HUES64 (cell line): ENCODE data around the gene SAMD3.

ENCODE experiments used
- H3K27ac ChIP-seq: 2 replicates; pipeline ENCODE4 v1.7.0; 2013; ENCODE audit warnings: low read depth, low read length, inconsistent platforms
- H3K27me3 ChIP-seq: 2 replicates; pipeline ENCODE4 v1.6.1; 2013; ENCODE audit warnings: mild to moderate bottlenecking, low read length; ENCODE audit not compliant: insufficient read depth
- H3K36me3 ChIP-seq: 2 replicates; pipeline ENCODE4 v1.6.1; 2013; ENCODE audit warnings: mild to moderate bottlenecking, low read length; ENCODE audit not compliant: insufficient read depth
- H3K4me1 ChIP-seq: 2 replicates; pipeline ENCODE4 v1.6.1; 2013; ENCODE audit warnings: mild to moderate bottlenecking, low read length, moderate library complexity; ENCODE audit not compliant: insufficient read depth
- H3K4me3 ChIP-seq: 2 replicates; pipeline ENCODE4 v1.5.1; 2013; ENCODE audit warnings: mild to moderate bottlenecking, low read length, moderate library complexity
- H3K9ac ChIP-seq: 2 replicates; pipeline ENCODE4 v1.6.1; 2013; ENCODE audit warnings: mild to moderate bottlenecking, low read depth, low read length
- H3K9me3 ChIP-seq: 2 replicates; pipeline ENCODE4 v1.6.1; 2013; ENCODE audit warnings: low read depth, low read length; ENCODE audit not compliant: insufficient read depth
- WGBS: fragments of 150-250, 120-280 bp; methylation state at CpG from one replicate; pipeline ENCODE4 v1.1.7; 2013; ENCODE audit warnings: missing lambda C conversion rate; 5-methylcytosine and 5-hydroxymethylcytosine counted together

Gene SAMD3

DNA sequence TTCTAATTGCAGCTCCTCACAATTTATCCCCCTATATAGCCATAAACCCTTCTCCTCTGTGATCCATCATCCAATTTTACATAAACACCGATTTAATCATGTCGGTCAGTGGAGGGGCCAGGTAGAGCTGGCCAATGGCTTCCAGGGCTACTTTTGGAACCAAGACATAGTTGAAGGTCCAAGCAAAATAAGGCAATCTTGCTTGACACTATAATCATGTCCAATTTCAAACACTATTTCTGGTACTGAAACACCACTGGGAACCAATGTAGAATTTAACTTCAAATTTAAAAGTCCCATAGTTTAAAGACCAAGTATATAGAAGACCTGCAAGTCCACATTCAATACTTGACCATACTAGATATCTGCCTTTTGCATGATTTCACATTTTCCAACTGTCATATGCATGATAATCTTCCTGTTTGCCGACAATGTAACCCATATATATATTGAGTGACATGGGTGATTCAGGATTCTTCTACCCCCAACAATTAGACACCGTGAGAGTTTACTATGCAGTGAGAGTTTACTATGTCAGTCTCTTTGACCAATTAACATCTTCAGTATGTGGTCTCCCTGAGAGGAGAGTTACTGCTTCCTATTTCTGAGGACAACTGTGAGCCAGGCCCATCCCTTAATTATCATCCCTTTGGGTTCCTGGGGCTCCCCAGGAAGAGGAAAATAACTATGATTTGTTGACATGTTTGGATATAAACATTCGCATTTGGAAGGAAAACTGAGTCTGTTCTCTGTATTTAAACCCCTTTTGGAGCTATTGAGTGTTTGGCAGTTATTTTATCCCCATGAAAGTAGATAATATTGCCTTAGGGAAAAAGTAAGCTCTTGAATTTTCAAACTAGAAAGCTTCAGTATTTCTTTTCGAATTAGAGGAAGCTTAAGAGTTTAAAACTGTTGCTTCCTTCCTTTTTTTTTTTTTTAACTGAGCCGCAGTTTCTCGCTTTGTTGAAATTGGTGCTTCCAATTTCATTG is 31.8 kb downstream of the SAMD3 start:
- Histone ChIP-seq H3K27ac (no peak overlapping the region), H3K9ac (no peak overlapping the region), H3K36me3 (0 out of 2 replicates have a peak, but pooled peaks cover 3% of the 10 kb centered on the region), H3K4me1 (no peaks in the 10 kb centered on the region; the same call in 1 of the 2 replicates), H3K9me3 (peaks cover 9% of the 10 kb centered on the region; the same call in 1 of the 2 replicates), H3K27me3 (no peaks in the 10 kb centered on the region), H3K4me3 (no peak overlapping the region)
- WGBS = 95% methylated on average over 4 of the region's 8 CpGs

DNA sequence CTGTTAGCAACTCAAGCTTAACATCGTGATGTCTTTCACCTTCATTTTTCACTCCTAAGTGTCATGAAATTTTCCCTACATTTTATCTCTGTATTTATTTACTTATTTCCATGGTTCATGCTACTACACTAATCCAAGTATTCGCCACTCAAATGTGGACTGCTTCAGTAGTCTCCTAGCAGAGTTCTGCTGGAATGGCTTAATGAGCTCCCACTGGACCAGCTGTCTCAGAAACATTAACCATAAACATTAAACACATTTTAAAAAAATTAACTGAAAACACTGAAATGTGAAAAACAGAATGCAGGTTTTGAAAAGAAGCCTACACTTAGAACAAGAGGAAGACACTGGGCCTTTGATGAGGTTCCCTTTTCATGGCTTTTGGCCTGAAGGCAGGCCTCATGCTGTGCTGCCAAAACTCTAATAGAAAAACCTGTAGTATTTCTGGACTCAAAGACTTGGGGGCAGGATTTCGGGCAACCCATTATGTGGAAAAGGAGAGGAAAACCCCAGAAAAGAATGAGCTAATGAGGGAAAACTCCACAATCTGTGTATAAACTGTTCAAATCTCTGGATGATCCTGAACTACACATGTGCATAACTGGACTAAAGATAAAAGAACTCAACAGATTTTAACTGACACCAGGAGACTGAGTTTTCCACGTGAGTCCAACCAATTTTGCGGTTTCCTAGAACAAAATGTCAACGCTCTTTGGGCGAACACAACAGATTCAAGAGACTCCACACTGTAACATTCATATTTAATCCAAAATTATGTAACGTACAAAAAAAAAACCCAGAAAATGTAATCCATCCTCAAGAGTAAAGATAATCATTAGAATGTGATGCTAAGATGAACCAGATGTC is 33.0 kb downstream of the SAMD3 start:
- H3K4me1 ChIP-seq = no peaks in the 10 kb centered on the region; the same call in 1 of the 2 replicates
- H3K9ac ChIP-seq = no peak overlapping the region
- H3K27me3 ChIP-seq = no peaks in the 10 kb centered on the region
- no peak overlapping the region for H3K27ac ChIP-seq
- H3K36me3 ChIP-seq = 0 out of 2 replicates have a peak, but pooled peaks cover 3% of the 10 kb centered on the region
- no peak overlapping the region for H3K4me3 ChIP-seq
- WGBS = 97% methylated on average over 8 of the region's 8 CpGs
- H3K9me3 ChIP-seq = peaks cover 9% of the 10 kb centered on the region; the same call in 1 of the 2 replicates

DNA sequence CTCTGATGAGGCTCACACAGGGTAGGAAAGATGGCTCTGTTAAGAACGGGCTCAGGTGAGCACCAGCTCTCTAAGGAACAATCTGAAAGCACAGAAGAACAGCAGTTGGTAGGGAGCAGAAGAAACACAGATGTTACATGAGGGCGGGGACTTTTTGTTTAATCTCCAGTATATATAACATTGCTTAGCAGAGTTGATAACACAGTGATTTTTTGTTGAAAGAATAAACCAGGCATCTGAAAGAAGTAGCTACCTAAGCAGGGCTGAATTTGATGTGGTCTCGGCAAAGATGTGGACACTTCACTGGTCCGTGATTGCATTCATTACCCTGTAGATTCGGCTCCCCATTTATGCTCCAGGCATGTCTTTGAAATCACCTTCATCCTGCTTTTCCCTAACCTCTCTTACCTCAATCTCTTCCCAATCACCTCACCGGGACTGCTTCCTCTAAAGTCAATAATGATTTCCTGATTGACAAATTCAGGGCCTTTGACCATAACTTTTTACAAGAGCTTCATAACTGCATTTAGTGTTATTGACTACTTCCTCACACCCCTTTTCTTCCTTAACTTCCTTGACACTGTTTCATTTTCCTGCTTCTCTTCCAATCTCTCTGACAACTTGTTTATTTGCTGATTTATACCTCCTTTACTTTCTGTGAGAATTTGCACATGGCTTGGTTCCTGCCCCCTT is 34.4 kb downstream of the SAMD3 start:
- peaks cover 9% of the 10 kb centered on the region; the same call in 1 of the 2 replicates for H3K9me3 ChIP-seq
- H3K36me3 ChIP-seq = 0 out of 2 replicates have a peak, but pooled peaks cover 3% of the 10 kb centered on the region
- no peaks in the 10 kb centered on the region; the same call in 1 of the 2 replicates for H3K4me1 ChIP-seq
- WGBS = 93% methylated on average over 5 of the region's 6 CpGs
- H3K27ac ChIP-seq = no peak overlapping the region
- H3K4me3 ChIP-seq = no peak overlapping the region
- H3K9ac ChIP-seq = no peak overlapping the region
- no peaks in the 10 kb centered on the region for H3K27me3 ChIP-seq

DNA sequence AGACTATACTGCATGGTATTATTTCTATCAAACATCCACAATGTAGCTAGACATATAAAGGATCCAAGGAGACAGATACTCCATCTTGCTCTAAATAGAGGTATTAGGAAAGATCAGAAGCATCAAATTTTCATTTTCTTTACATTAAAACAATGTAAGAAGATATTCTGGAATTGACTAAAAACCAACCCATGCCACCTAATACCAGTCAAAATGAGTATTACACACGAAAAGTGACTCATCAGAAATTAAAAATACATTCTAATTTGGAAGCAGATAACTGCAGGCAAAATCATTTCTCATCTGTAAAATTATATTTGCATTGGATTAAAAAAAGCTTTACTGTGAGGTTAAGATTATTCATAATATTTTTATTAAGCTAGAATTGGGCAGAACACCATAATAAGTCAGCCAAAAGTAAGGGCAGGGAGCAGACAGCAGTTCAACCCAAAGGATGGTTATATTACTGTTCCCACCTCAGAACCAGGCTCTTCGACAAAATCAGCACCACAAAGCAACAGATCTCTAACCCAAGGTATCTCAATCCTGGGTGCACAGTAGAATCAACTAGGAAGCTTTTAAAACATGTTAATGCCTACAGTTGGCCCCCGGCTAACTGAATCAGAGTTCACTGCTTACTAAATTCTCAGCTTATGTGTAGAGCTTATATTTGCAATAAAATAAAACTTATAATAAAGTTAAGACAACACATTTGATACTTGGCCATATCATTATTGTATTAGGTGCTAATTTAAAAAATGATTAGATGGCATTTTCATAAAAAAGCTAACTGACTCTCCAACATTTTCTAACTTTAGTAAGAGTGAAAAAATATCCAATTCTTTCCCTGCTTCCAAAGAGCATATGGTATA is 35.2 kb downstream of the SAMD3 start:
- Histone ChIP-seq H3K27ac (no peak overlapping the region), H3K27me3 (no peaks in the 10 kb centered on the region), H3K9me3 (peaks cover 6% of the 10 kb centered on the region; the same call in 1 of the 2 replicates), H3K36me3 (0 out of 2 replicates have a peak, but pooled peaks cover 3% of the 10 kb centered on the region), H3K9ac (no peak overlapping the region), H3K4me1 (no peaks in the 10 kb centered on the region; the same call in 1 of the 2 replicates), H3K4me3 (no peak overlapping the region)
- WGBS = 91% methylated on average over 3 of the region's 3 CpGs

DNA sequence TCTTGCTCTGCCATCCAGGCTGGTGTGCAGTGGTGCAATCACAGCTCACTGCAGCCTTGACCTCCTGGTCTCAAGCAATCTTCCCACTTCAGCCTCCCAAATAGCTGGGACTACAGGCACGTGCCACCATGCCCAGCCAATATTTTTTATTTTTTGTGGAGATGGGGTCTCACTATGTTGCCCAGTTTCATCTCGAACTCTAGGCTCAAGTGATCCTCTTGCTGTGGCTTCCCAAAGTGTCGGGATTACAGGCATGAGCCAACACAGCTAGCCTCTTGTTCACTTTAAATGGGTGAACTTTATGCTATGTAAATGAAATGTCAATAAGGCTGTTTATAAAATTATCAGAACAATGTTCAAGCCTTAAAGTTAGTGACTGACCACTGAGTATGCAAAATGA is 37.1 kb downstream of the SAMD3 start:
- Histone ChIP-seq H3K4me3 (no peak overlapping the region), H3K27me3 (no peaks in the 10 kb centered on the region), H3K4me1 (no peaks in the 10 kb centered on the region; the same call in 1 of the 2 replicates), H3K27ac (no peak overlapping the region), H3K36me3 (0 out of 2 replicates have a peak, but pooled peaks cover 3% of the 10 kb centered on the region), H3K9ac (no peak overlapping the region), H3K9me3 (no peaks in the 10 kb centered on the region)
- 90% methylated on average over 3 of the region's 3 CpGs for WGBS

DNA sequence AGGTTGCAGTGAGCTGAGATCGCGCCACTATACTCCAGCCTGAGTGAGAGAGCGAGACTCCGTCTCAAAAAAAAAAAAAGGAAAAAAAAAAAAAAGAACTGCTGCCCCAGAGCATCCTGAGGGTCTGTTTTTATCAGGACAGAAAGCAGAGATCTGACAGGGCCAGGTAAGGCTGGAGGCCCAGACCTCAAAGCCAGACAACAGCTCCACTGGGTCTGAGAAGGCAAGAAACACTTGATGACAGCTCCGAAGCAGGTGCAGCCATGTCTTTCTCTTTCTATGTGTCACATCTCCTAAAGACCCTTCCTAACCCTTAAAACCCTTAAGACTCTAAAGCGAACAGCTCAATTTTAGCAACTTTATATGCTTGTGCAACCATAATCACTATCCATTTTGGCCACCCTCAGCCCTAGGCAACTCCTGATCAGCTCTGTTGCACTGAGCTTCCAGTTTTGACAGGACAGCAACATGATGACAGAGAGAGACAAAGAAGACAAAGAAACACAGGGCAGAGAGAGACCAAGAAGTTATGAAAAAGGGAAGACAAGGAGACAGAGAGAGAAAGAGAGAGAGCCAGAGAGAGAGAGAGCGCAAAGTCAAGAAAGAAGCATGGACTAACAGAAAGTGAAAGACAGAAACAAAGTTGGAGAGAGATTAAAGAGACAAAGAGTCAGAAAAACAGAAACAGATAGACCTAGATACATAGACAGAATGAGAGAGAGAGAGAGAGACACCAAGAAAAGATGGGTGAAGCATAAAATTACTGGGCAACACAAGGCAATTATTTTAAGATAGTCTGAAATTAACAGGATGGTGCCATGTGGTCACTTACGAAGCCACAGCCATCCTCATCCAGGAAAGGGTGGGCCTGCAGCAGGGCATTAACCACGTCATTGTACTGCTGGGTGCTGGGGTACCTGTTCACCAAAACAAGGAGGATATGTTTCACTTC is 39.2 kb downstream of the SAMD3 start:
- Histone ChIP-seq H3K4me1 (peaks cover 8% of the 10 kb centered on the region), H3K9me3 (no peaks in the 10 kb centered on the region), H3K27me3 (no peaks in the 10 kb centered on the region), H3K27ac (no peak overlapping the region), H3K9ac (no peak overlapping the region), H3K4me3 (no peak overlapping the region), H3K36me3 (no peaks in the 10 kb centered on the region)
- 91% methylated on average over 9 of the region's 9 CpGs for WGBS

DNA sequence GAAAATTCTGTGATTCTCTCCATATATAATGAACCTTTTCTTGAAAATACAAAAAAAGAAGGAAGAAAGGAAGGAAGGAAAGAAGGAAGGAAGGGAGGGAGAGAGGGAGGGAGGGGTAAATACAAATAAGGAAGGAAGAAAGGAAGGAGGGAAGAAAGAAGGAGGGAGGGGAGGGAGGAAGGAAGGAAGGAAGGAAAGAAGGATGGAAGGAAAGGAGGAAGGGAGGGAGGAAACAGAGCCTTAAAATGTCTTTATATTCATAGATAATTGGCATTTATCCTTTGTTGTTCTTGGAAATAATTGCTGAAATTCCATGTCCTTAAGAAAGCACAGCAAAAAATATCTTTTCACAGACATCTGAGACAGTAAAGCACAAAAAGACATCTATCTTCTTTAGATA is 40.3 kb downstream of the SAMD3 start:
- Histone ChIP-seq H3K9ac (no peak overlapping the region), H3K27me3 (no peaks in the 10 kb centered on the region), H3K4me3 (no peak overlapping the region), H3K27ac (no peak overlapping the region), H3K9me3 (no peaks in the 10 kb centered on the region), H3K4me1 (peaks cover 12% of the 10 kb centered on the region; the same call in 1 of the 2 replicates), H3K36me3 (no peaks in the 10 kb centered on the region)

DNA sequence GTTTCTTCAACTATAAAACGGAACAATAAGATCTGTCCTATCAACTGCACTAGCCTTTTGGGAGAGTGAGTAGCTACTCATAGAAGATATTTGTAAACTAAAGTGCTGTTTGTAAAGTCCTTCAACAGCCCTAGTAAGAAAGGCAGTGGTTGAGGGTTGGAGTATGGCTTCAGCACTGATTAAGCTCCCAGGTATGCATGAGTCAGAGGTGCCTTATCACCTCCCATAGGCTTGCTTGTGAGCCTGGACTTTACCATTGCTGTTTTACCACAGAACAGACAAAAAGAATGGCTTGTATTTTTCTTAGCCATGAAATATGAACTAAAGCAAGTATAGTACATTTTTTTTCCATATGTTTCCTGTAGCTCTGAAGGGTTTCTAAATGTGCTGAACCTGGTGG is 44.1 kb downstream of the SAMD3 start:
- Histone ChIP-seq H3K9me3 (no peaks in the 10 kb centered on the region), H3K4me3 (no peak overlapping the region), H3K27ac (no peak overlapping the region), H3K27me3 (no peaks in the 10 kb centered on the region), H3K36me3 (no peaks in the 10 kb centered on the region), H3K4me1 (peaks cover 12% of the 10 kb centered on the region; the same call in 1 of the 2 replicates), H3K9ac (no peak overlapping the region)
- WGBS = 100% methylated on average over 1 of the region's 1 CpG

DNA sequence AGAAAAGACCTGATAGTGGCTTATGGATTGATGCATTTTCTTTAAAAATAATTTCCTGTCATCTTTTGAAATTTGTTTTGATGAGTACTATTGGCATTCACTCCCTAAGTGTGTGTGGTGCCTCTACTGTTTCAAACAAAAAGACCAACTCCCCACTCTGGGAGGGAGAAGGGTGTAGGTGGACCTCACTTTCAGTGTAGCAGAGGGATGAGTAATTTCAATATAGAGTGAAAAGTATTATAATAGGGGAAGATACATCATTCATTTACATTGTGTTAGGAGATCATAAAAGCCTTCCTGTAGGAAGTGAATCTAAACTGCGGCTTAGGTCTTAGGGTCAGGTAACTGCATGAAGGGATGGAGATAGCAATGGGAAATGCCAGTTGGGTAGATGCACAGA is 46.4 kb downstream of the SAMD3 start:
- 100% methylated on average over 1 of the region's 1 CpG for WGBS
- Histone ChIP-seq H3K9me3 (no peaks in the 10 kb centered on the region), H3K27ac (no peak overlapping the region), H3K4me3 (no peak overlapping the region), H3K9ac (no peak overlapping the region), H3K36me3 (no peaks in the 10 kb centered on the region), H3K4me1 (peaks cover 12% of the 10 kb centered on the region; the same call in 1 of the 2 replicates), H3K27me3 (no peaks in the 10 kb centered on the region)
